B cell (primary cell): ENCODE results near the gene CRYBG2. TPM values are rescaled to one million over a fixed set of nuclear protein-coding genes. Genes with fewer than 3 reads are reported as not detected.

ENCODE experiments used
- ATAC-seq: fragments of 200-7000 bp; cut with Tn5 transposase; one replicate; pipeline ENCODE4 v1.10.0; 2021; ENCODE audit warnings: low read depth, mild to moderate bottlenecking, moderate number of reproducible peaks, moderate library complexity
- CTCF ChIA-PET: fragments of 350-600 bp; sonication (Branson Sonifier 250); formaldehyde crosslinking; loops from one replicate; lab custom pipeline; 2021; ENCODE audit warnings: antibody characterized with exemption, inconsistent platforms; lab: Charles Lee
- POLR2A ChIA-PET: fragments of 350-600 bp; sonication (Branson Sonifier 250); formaldehyde crosslinking; loops from one replicate; lab custom pipeline; 2021; ENCODE audit warnings: antibody characterized with exemption; lab: Charles Lee
- DNase-seq: peaks from one replicate; pipeline ENCODE4 v3.0.0; 2013
- H2AFZ ChIP-seq: 2 replicates; pipeline ENCODE4 v1.6.1; 2012; ENCODE audit warnings: mild to moderate bottlenecking, low read depth, low read length; ENCODE audit not compliant: insufficient read depth, poor library complexity, severe bottlenecking
- H3K27ac ChIP-seq, 2 donors: 1 replicate in 1 of 2; 2 replicates in 1 of 2; pipeline ENCODE4 v1.5.1; 2012 to 2013; ENCODE audit warnings: low read length in 2 of 2, mild to moderate bottlenecking in 2 of 2, moderate library complexity in 1 of 2
- H3K27me3 ChIP-seq, 4 experiments: fragments of 200-600 bp in 1 of 4; sonication (generic) in 1 of 4; replicated peaks in 1 of 4; 1 replicate in 2 of 4; 2 replicates in 2 of 4; pipeline versions ENCODE4 v1.6.1 to v1.7.0; 2013 to 2016; ENCODE audit warnings: low read length in 3 of 4, mild to moderate bottlenecking in 2 of 4, mixed read lengths in 1 of 4, moderate library complexity in 1 of 4; ENCODE audit not compliant: insufficient read depth in 4 of 4, control insufficient read depth in 3 of 4; ENCODE audit errors: control extremely low read depth in 1 of 4
- H3K36me3 ChIP-seq, 2 experiments: replicated peaks in 1 of 2; 1 replicate in 1 of 2; 2 replicates in 1 of 2; pipeline versions ENCODE4 v1.6.1 to v1.7.1; 2013; ENCODE audit warnings: low read length in 1 of 2; ENCODE audit not compliant: insufficient read depth in 2 of 2, control insufficient read depth in 1 of 2; ENCODE audit errors: control extremely low read depth in 1 of 2, extremely low read depth in 1 of 2
- H3K4me1 ChIP-seq, 2 donors: fragments of 200-600 bp in 1 of 2; sonication (generic) in 1 of 2; 1 replicate in 1 of 2; 2 replicates in 1 of 2; pipeline versions ENCODE4 v1.5.1 to v1.6.1; 2013 to 2017; ENCODE audit warnings: low read length in 2 of 2; ENCODE audit not compliant: control insufficient read depth in 2 of 2, insufficient read depth in 2 of 2
- H3K4me2 ChIP-seq: replicated peaks from 2 replicates; pipeline ENCODE3; 2012; ENCODE audit warnings: mild to moderate bottlenecking, low read depth, low read length; ENCODE audit not compliant: poor library complexity, severe bottlenecking
- H3K4me3 ChIP-seq, 5 experiments: fragments of 200-600 bp in 1 of 5; sonication (generic) in 1 of 5; 1 replicate in 3 of 5; 2 replicates in 2 of 5; pipeline versions ENCODE4 v1.5.1 to v1.7.0; 2011 to 2016; ENCODE audit warnings: low read length in 4 of 5, mild to moderate bottlenecking in 4 of 5, low read depth in 2 of 5, control low read depth in 1 of 5, moderate library complexity in 1 of 5; ENCODE audit not compliant: insufficient read depth in 1 of 5; ENCODE audit errors: control extremely low read depth in 1 of 5, extremely low read depth in 1 of 5
- H3K79me2 ChIP-seq: fragments of 200-600 bp; sonication (generic); one replicate; pipeline ENCODE4 v1.6.0; 2016; ENCODE audit warnings: low read length; ENCODE audit not compliant: control insufficient read depth, insufficient read depth
- H3K9ac ChIP-seq: fragments of 200-600 bp; sonication (generic); 2 replicates; pipeline ENCODE4 v1.6.1; 2017; ENCODE audit warnings: mild to moderate bottlenecking, low read length, moderate library complexity
- H3K9me3 ChIP-seq, 3 donors: one replicate each; pipeline versions ENCODE4 v1.6.1 to v1.7.1; 2013; ENCODE audit warnings: low read length in 2 of 3; ENCODE audit not compliant: control insufficient read depth in 2 of 3, insufficient read depth in 1 of 3; ENCODE audit errors: control extremely low read depth in 1 of 3
- H4K20me1 ChIP-seq: 2 replicates; pipeline ENCODE4 v1.6.0; 2012; ENCODE audit warnings: mild to moderate bottlenecking, low read length; ENCODE audit not compliant: insufficient read depth, control insufficient read depth, poor library complexity, severe bottlenecking
- H3K27ac Mint-ChIP-seq: one replicate; pipeline ENCODE4 v1.8.0; 2021; ENCODE audit warnings: mixed read lengths
- H3K27me3 Mint-ChIP-seq: one replicate; pipeline ENCODE4 v1.8.0; 2021; ENCODE audit warnings: mixed read lengths
- H3K4me1 Mint-ChIP-seq: one replicate; pipeline ENCODE4 v1.8.0; 2021; ENCODE audit warnings: mixed read lengths
- H3K4me3 Mint-ChIP-seq: one replicate; pipeline ENCODE4 v1.8.0; 2021; ENCODE audit warnings: mixed read lengths
- H3K9me3 Mint-ChIP-seq: one replicate; pipeline ENCODE4 v1.8.0; 2022; ENCODE audit warnings: mixed read lengths; ENCODE audit not compliant: insufficient read depth
- EZH2 ChIP-seq: IDR thresholded peaks from 2 replicates; pipeline ENCODE4 v1.6.1; 2012; ENCODE audit warnings: borderline replicate concordance, low read depth, mild to moderate bottlenecking, moderate library complexity, low read length; ENCODE audit not compliant: insufficient read depth, poor library complexity, severe bottlenecking
- WGBS: methylation state at CpG from one replicate; pipeline ENCODE4 v1.1.5; 2013; ENCODE audit warnings: missing lambda C conversion rate; ENCODE audit not compliant: insufficient coverage; 5-methylcytosine and 5-hydroxymethylcytosine counted together
- intact Hi-C: fragments of 100-400 bp; cut with micrococcal nuclease; formaldehyde crosslinking; loops from one replicate; pipeline ENCODE4 v1.10.0; 2022
- polyA plus RNA-seq: library from polyadenylated mRNA; depleted of rRNA; stranded (reverse); fragments of >200 nt; gene quantifications from 2 replicates; pipeline ENCODE4 v1.2.3, GENCODE V29; 2012
- total RNA-seq, 2 donors: library from RNA; stranded (reverse); fragments of 120-200 nt in 1 of 2; gene quantifications; 1 replicate in 1 of 2; 2 replicates in 1 of 2; pipeline versions ENCODE4 v1.2.3 to v1.2.4, GENCODE V29; 2013 to 2022
- TF ChIP-seq, protein P1 (sequence below): fragments of 200-600 bp; IDR thresholded peaks from one replicate; pipeline ENCODE4 v1.8.0; 2022; ENCODE audit warnings: antibody characterized with exemption, mild to moderate bottlenecking

The CRYBG2 gene
- total and polyA plus RNA-seq, 2 donors (not counting 1 experiment from before 2014, with no cell fraction given), result 3.3 to 5.3 TPM

DNA sequence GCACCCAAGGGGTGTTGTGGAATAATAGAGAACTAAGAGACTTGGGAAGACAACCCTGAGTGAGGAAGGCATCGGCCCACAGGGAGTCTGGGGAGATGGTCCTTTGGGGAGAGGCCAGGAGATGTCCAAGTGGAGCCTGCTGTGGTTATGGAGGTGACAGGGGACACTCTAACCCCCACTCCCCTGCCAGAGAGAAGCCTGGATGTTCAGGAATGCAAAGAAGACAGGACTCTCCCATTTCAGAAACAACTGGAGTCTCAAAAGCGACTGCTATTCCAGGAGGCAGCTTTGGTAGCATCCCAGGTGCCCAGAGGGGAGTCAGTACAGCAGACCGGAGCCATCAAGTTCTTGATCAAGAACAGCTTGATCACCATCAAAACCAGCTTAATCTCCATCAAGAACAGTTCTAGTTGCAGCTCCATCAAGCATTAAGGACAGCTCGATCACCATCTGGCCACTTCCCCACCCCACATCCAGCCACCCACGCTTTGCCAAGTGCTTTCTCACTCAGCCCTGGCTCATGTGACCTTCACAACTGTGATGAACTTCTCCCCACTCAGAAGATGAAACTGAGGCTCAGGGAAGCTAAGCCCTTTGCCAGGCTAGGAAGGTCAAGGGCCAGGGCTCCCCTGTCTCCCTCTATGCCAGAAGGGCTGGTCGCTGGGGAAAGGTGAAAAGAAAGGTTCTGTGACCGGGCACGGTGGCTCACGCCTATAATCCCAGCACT is 35.4 kb downstream of the CRYBG2 start:
- peak overlapping the region; percentile 97 for H3K27ac Mint-ChIP-seq
- Histone ChIP-seq H3K9ac (peak overlapping the region; percentile 85), H3K4me2 (peak overlapping the region; percentile 73), H3K27ac (peak overlapping the region; percentile 38 to 86), H3K4me1 (peaks cover 73% of the 10 kb centered on the region in 2 donors), H3K9me3 (no peaks in the 10 kb centered on the region), H2AFZ (no peak overlapping the region), H4K20me1 (peaks cover 55% of the 10 kb centered on the region), H3K79me2 (peaks cover 72% of the 10 kb centered on the region), H3K36me3 (peaks cover 0 to 44% of the 10 kb centered on the region in 2 experiments), H3K27me3 (no peaks in the 10 kb centered on the region), H3K4me3 (peak overlapping the region; percentile 75 to 95 (median 93))
- no peaks in the 10 kb centered on the region for H3K9me3 Mint-ChIP-seq
- DNase-seq (peak; percentile 50), ATAC-seq (no peak)
- intact Hi-C loops, result loop anchor here (5.0 to 10.0 kb wide), 2 partner anchors 116 to 154 kb away; partner anchors contain the start of genes DHDDS and HMGN2
- H3K27me3 Mint-ChIP-seq, result no peaks in the 10 kb centered on the region
- ChIA-PET POLR2A (interaction anchor here (0.5 to 15.2 kb wide), 11 partner anchors 11 to 205 kb away, joined by 3 to 1239 read pairs (median 8); partner anchors contain the start of genes CEP85, SH3BGRL3 and UBXN11), CTCF (interaction anchor here (0.8 to 30.0 kb wide), 7 partner anchors 10 to 149 kb away, joined by 3 to 1400 read pairs (median 8); partner anchors contain the start of genes CEP85, SH3BGRL3, UBXN11 and ZNF593)
- peak overlapping the region; percentile 89 for H3K4me3 Mint-ChIP-seq
- peaks cover 79% of the 10 kb centered on the region for H3K4me1 Mint-ChIP-seq
- WGBS, result 4% methylated on average over 8 of the region's 9 CpGs
- TF ChIP-seq, protein P1, sequence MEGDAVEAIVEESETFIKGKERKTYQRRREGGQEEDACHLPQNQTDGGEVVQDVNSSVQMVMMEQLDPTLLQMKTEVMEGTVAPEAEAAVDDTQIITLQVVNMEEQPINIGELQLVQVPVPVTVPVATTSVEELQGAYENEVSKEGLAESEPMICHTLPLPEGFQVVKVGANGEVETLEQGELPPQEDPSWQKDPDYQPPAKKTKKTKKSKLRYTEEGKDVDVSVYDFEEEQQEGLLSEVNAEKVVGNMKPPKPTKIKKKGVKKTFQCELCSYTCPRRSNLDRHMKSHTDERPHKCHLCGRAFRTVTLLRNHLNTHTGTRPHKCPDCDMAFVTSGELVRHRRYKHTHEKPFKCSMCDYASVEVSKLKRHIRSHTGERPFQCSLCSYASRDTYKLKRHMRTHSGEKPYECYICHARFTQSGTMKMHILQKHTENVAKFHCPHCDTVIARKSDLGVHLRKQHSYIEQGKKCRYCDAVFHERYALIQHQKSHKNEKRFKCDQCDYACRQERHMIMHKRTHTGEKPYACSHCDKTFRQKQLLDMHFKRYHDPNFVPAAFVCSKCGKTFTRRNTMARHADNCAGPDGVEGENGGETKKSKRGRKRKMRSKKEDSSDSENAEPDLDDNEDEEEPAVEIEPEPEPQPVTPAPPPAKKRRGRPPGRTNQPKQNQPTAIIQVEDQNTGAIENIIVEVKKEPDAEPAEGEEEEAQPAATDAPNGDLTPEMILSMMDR, result no peak
- no peak for TF ChIP-seq EZH2
